ENCODE data around the gene SAG.
"Not testable (repeated sequence)": the region's sequence is repeated elsewhere in the genome, so short reads cannot be mapped to it uniquely, and the experiment has no call there.

Gene SAG

DNA sequence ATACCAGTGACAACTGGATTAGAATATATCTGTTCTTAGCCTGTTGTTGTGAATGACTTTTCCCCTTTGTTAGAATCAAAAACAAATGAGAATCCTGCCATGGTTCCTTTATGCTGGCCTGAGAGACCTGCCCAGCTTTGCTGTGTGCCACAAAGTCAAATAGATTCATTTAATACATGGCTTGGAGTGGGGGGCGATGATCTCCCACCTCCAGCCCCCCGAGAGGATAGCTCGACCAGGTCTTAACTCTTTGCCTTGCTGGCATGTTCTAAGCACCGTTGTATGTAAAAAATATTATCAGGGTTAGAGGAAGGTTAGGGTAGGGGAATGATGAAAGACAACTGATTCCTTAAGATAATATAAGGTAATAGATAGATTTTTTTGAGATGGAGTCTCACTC, 24.5 kb downstream of the SAG start:
- DNase-seq (no peak), ATAC-seq (no peak)

DNA sequence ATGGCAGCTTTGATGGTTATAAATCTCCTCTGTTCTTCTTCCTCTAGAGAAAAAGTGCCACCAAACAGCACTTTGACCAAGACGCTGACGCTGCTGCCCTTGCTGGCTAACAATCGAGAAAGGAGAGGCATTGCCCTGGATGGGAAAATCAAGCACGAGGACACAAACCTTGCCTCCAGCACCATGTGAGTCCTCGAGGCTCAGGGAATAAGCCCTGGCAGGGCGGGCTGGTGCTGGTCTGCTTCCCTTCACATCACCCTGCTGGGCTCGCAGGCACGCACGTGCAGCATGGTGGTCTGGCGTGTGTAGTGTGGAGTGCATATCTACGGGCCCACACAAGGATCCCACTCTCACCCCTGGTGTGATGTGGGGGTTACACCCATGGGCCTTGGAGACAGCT, 27.3 kb downstream of the SAG start:
- ATAC-seq (no peak), DNase-seq (no peak)

DNA sequence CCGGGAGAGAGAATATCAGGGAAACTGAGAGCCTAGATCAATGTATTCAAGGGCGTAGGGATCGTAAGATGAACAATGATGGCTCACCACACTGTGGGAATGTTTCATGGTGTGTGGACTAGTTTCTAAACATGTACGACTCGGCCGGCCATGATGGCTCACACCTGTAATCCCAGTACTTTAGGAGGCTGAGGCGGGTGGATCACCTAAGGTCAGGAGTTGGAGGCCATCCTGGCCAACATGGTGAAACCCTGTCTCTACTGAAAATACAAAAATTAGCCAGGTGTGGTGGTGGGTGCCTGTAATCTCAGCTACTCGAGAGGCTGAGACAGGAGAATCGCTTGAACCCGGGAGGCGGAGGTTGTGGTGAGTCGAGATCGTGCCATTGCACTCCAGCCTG, 28.5 kb downstream of the SAG start:
- DNase-seq, ATAC-seq: not testable (repeated sequence)

- ATAC-seq, result no peak
- DNase-seq, result no peak
Measured at GRCh38 chr2:233336541-233336940, 28.9 kb downstream of the SAG start.

DNA sequence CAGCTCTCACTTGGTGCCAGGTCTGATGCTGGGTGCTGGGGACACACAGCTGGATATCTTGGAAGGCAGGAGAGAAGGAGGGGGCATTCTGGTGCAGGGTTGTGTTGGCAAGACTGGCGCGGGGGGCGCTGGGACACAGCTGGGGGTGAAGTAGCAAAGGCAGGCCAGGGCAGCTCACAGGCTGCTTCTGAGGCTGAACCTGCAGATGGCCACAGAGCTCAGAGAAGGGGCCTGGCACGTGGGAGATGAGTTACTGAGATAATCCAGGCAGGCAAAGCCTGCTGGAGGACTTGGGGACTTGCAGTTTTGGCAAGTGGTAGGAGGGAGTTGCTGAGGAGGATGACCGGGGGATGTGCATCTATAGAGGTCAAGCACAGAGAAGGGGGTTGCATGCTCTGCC, 30.4 kb downstream of the SAG start:
- DNase-seq, result no peak
- ATAC-seq, result no peak

DNA sequence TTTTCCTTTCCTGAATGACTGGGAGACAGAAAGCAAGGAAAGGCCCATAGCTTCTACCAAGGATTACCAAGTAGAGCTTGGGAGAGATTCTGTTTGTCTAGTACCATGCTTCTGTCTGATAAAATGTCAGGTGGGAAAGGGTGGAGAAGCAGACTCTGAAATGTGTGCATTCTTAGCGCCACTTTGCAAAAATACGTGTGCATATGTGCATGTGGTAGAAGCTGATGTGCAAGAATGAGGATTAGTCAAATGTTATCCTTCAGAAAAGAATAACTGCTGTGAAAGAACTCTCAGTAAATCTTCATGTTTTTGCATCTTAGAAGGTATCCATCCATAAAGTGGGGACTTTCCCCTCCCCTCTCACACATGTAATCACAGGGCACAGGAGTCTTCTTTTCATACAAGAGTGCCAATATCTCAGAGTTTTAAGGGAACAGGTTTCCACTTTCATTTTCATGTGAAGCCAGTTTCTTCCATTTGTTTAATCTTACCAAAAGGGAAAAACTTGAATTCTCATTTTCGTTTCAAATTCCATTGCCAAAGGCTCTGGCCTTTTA, 31.3 kb downstream of the SAG start:
- ATAC-seq (no peak), DNase-seq (no peak)

- ATAC-seq (no peak), DNase-seq (no peak)
Measured at GRCh38 chr2:233339427-233339826, 31.8 kb downstream of the SAG start.

DNA sequence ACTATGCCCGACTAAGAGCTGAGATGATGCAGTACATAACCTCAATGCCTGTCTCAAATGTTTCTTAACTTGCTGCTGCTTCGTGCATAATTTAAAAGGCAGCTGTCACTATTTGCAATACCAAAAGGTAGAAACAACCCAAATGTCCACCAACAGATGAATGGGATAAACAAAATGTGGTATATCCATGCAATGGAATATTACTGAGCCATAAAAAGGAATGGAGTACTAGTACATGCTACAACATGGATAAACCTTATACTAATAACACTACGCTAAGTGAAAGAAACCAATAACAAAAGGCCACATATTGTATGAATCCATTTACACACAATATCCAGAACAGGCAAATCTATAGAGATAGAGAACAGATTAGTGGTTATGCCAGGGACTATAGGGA, 33.7 kb downstream of the SAG start:
- ATAC-seq, result no peak

DNA sequence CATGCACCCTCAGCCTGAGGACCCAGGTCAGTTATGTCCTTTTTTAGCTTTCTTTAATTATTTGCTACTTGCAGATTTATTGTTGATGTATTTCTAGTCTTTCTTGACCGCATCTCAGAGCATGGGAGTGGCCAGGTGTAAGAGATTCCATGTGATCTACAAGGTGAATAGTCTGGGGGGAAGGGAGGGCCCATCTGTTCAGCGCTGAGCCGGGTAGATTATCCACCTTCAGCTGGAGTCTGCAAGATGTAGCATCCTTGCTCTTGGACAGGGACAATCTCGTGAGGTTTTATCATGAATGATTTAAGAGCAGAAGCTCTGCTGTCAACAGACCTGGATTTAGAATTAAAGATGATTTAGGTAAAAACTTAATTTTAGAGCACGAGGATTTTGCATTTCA, 34.7 kb downstream of the SAG start:
- DNase-seq (no peak), ATAC-seq (no peak)

More for the DNA sequence above, 33.7 kb downstream of the SAG start:
- no peak for DNase-seq

DNA sequence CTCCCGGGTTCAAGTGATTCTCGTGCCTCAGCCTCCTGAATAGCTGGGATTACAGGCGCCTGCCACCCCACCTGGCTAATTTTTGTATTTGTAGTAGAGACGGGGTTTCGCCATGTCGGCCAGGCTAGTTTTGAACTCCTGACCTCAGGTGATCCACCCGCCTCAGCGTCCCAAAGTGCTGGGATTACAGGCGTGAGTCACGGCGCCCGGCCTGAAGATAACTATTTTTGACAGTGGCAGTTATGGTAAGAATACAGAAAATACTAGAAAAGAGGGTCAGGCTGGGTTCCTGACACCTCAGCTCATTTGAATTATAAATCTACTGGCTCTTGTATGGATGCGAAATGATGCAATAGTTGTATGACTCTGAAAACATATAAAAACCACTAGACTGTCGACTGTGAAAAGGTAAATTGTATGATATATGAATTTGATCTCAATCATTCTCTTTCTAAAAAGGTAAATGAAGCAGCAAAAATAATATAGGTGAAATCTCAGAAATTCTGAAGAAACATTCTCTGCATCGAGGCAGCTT, 35.6 kb downstream of the SAG start:
- ATAC-seq, result no peak
- DNase-seq, result no peak

GRCh38 chr2:233346376-233346775, 38.8 kb downstream of the SAG start:
- DNase-seq (no peak), ATAC-seq (no peak)

- DNase-seq, result no peak
- ATAC-seq, result no peak
Measured at GRCh38 chr2:233346930-233347329, 39.3 kb downstream of the SAG start.

GRCh38 chr2:233349005-233349998, 41.7 kb downstream of the SAG start:
- DNase-seq (no peak), ATAC-seq (no peak)

GRCh38 chr2:233350708-233351107, 43.1 kb downstream of the SAG start:
- ATAC-seq (peak; percentile 69), DNase-seq (peak; percentile 53)

GRCh38 chr2:233351423-233351822, 43.8 kb downstream of the SAG start:
- DNase-seq (no peak), ATAC-seq (no peak)

DNA sequence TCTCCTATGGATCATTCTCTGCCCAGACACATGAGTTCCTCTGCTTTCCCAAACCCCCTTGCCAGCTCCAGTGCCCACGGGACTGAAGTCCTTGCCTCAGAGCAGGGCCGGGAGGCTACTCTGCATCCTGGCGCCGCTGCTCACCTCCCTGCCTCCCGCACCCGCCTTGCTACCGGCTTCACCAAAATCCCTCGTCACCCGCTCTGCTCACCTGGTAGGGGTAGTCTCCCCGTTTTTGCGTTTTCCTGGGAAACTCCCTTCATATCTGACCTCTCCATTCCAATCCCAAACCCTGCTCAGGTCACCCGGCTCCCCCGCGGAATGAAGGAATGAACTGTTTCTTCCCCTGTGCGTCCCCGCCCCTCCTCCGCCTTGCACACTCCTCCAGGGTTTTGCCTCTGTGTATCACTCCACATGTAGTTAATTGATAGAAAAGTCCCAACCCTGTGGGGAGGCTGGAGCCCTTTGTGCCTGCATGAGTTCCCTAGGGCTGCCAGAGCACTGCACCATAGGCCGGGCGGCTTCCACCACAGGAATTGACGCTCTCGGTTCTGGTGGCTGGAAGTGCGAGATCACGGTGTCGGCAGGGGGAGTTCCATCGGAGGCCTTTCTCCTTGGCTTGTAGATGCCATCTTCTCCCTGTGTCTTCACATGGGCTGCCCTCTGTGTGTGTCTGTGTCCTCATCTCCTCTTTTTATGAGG, 44.7 kb downstream of the SAG start:
- ATAC-seq (no peak), DNase-seq (no peak)

DNA sequence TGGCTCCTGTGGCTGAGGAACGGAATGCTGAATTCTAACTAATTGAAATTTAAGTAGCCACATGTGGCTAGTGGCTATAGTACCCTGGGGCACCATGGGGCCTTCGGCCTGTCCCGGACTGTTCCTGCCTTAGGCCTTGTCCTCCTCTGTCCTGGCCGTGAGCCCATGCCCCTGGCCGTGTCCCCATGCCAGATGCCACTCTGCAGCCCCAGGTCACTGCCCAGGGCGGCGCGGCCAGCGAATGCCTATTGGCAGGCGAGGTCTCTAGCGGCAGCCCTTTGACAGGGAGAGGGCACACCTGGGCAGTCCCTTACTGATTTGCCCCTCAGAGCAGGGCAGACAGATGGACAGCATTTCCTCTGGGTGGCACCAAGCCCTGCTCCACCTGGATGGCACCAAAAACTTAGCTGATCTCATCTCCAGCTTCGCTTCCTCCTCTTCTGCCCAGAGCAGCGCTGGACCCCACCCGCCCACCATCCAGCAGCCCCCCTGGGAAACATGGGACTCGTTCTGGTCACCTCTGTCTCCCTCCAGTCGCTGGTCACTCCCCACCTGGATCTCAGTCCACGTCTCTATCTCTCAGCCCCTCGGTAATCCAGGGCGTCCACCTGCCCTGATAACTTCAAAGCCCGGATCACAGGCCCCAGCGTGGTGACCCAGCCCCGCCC, 45.6 kb downstream of the SAG start:
- DNase-seq (no peak), ATAC-seq (no peak)

DNA sequence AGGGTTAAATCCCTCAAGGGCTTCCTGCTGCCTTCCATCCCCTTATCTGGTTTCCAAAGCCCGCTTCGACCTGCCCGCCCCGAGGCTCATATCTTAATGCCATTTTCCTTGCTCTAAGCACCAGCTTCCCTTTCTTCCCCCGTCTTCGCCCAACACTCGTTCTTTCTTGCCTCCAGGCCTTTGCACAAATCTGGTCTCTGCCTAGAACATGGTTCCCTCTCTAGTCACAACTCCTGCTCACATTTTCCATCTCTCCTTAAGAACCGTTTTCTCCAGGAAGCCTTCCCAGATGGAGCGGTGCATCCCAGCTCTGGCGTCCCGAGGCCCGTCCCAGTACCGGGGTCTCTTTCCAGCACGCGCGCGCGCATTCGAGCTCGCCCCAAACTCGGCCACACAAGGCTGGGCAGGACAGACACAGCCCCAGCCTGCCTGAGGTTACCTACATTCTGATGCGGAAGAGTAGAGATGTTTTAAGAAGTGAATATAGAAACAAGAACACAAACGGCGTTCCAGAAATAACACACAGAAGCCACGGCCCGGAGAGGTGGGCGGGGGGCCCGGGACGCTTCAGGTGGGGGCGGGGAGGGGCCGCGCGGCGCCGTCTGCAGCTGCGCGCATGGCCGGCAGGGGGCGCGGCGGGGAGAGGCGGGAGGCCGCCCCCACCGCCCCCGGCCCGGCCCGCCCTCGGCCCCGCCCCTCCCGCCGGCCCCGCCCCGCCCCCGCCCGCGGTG, 46.3 kb downstream of the SAG start, which contains the start of gene DGKD:
Gene DGKD, plus strand, starts transcription at position 726 of the 731 bp plus-strand sequence. CDS start 25 bp downstream, outside the sequence.
- ATAC-seq, result peak; percentile 70

GRCh38 chr2:233354500-233354924, 46.9 kb downstream of the SAG start:
- no peak for ATAC-seq
- no peak for DNase-seq

More for the DNA sequence above, 46.3 kb downstream of the SAG start, which contains the start of gene DGKD:
- DNase-seq, result peak; percentile 85

DNA sequence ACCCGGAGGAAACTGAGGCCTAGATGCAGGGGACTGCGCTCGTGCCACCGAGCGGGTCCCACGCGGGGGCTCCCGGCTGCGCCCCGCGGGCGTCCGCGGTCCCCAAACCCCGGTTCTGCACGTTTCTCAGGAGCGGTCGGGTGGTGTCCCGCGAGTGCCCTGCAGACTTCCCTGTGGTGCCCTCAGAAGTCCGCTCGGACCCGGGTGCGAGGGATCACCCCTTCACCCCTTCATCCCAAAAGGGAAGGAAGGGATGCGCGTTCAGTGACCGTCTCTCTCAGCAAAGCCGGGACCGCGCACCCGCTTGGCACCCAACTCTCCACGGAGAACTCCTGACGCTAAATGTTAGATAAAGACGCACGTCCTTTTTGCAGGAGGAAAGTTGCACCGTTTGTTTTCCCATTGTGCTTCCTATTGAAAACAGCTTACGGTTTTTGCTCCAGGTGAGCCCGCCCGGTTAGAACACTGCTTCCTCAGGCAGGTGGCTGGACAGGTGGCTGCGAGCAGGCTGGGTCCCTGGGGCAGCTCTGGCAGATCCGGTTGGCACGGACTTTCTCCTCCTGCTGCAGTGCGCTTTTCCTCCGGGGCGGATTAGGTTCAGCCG, 47.5 kb downstream of the SAG start:
- DNase-seq (no peak), ATAC-seq (no peak)

- no peak for DNase-seq
Measured at GRCh38 chr2:233355916-233356315, 48.3 kb downstream of the SAG start.

More at GRCh38 chr2:233355916-233356315, 48.3 kb downstream of the SAG start:
- no peak for ATAC-seq

All from stimulated activated naive CD8-positive, alpha-beta T cell treated with anti-CD3 and anti-CD28 coated beads, Interleukin-15, Interleukin-2, amounts not matched to agents 100 U/mL and 50 U/mL, for 24 hours (primary cell).